C1 segment of cervical spinal cord (tissue), 14 donors: ENCODE data around the gene MRPL1.
"Not testable (repeated sequence)": the region's sequence is repeated elsewhere in the genome, so short reads cannot be mapped to it uniquely, and the experiment has no call there.

ENCODE experiments used
- DNase-seq, 14 donors: peaks; one replicate each; lab custom pipeline; 2025; lab: John Stamatoyannopoulos, UW

MRPL1 gene

DNA sequence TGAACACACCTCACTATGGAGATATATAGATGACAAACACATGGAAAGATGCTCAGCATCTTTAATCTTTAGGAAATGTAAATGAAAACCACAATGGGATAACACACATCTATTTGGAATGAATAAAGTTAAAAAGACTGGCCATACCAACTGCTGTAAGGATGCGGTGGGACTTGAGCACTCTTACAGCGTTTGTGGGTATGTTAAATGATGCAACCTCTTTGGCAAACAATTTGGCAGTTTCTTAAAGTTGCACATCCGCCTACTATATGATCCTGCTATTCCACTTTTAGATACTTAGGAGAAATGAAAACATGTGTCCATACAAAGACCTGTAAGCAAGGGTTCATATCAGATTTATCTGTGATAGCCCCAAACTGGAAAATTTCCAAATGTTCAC lies 50.7 kb downstream of the MRPL1 start:
- no peak for DNase-seq

- DNase-seq: no peak
Observed at GRCh38 chr4:77917075-77917474, 54.4 kb downstream of the MRPL1 start.

- DNase-seq: no peak
Observed at GRCh38 chr4:77917601-77918000, 55.0 kb downstream of the MRPL1 start.

DNA sequence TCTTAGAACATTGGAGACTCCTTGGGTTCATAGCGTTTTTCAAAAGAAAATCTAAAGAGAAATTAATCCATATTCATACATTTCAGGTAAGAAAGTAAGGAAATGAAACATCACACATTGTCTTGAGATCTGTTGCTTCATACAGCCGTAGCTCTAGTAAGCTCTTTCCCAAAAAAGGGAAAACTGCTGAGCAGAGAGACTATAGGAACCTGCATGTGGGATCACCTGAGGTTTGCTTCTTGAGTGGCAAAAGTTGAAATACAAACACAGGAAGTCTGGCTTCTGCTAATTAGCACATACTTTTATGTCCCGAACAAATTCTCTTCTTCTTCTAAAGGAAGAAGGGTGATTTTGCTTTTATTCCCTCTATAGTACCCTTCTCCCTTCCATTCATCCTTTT lies 57.7 kb downstream of the MRPL1 start:
- DNase-seq: no peak

DNA sequence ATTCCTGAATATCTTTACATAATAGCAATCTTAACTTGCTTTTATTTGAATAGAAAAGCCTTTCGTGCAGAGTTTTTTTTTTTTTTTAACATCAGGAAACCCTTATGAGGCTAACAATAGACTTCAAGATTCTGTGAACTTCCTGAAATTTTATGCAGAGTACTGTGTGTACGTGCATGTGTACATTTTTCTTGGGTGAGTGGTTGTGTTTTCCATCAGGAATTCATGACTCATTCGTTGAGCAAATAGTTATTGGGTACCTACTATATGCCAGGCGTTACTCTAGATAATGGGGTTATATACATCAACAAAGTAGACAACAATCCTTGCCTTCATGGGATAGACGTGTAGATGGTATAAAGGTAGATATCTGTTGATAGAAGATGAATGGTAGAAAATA lies 59.1 kb downstream of the MRPL1 start:
- DNase-seq: no peak

DNA sequence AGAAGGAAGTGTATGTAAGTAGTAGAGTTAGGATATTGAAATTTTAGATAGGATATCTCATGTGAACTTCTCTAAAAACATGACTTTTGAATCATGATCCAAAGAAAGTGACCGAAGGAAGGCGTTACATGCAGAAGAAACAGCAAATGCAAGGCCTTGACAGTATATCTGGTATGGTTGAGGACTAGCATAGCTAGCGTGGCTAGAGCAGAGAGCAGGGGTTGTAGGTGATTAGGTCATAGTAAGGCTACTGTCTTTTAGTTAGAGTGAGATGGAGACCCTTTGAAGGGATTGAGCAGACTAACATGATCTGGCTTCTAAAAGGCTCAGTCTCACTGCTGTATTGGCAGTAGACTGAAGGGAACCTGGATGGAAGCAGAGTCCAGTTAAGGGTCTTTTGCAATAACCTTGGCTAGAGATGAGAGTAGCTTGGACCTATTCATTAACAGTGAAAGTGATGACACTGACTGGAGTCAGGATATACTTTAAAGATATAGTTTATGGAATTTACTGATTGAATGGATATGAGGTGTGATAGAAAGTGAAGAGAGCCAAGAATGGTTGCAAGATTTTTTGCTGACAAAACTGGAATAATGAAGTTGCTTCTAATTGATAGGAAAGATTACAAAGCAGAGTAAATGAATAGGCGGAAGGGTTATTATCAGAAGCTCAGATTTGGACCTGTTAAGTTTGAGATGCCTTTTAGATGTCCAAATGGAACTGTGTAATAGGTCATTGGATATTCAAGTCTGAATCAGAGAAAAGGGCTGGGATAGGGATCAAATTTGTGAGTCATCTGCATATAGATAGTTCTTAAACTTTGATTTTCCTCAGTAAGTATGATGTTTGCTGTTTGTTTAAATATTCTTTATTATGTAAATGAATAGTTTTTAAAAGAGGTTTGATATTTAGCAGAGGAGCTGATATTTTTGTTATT lies 59.8 kb downstream of the MRPL1 start:
- DNase-seq: no peak

GRCh38 chr4:77927991-77928925 lies 65.6 kb downstream of the MRPL1 start:
- DNase-seq: no peak

GRCh38 chr4:77930154-77930639 lies 67.6 kb downstream of the MRPL1 start:
- no peak for DNase-seq

DNA sequence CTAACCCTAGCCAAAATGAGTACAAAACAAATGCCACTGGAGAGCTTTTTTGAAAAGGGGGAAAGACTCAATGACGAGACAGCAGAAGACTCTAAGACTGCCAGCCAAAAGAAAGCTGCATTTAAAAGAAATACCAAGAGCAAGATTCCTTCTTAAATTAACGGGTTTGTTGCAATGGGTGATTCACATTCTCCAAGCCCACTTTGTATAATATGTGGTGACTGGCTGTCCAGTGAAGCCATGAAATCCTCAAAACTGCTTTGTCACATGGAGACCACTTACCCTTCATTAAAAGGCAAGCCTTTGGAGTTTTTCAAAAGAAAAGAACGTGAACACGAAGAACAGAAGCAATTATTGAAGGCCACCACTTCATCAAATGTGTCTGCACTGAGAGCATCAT lies 68.2 kb downstream of the MRPL1 start:
- DNase-seq: peak in 1 of 14 donors; percentile 31

GRCh38 chr4:77931452-77932135 lies 69.0 kb downstream of the MRPL1 start:
- DNase-seq: no peak

DNA sequence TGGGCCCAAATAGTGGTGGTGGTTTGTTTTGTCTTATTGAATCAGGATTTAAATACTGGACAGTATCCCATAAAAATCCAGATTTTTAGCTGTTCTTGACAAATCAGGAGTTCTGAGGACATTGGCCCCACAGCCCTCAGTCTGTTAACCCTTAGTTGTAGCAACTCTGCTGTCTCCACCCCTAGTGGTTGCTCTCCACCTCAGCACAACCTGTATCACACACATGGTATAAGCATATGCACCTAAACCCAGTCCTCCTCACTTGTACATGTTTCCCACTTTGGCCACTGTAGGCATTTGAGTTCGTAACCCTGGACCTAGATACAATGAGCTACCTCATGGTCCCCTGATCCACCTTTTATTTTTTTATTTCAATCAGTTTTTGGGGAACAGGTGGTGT lies 75.9 kb downstream of the MRPL1 start:
- DNase-seq: no peak

- DNase-seq: not testable (repeated sequence)
Observed at GRCh38 chr4:77945929-77946328, 83.3 kb downstream of the MRPL1 start.

DNA sequence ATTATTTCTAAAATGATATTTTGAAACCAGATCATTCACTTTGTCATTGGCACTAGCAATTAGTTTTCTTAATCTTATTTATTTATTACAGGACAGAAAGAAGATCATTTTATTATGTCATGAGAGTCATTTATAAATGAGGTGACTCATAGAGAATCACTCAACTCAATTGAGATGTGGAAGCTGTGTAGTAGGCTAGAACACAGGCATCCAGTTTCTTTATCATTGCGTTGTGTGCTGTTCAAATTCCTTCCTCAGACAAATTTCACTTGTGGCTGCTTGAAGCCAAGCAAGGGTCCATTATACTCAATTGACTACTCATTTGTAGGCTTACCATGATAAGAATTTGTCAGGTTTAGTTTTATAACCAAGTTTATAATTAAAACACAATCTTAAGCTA lies 87.6 kb downstream of the MRPL1 start:
- DNase-seq: no peak

DNA sequence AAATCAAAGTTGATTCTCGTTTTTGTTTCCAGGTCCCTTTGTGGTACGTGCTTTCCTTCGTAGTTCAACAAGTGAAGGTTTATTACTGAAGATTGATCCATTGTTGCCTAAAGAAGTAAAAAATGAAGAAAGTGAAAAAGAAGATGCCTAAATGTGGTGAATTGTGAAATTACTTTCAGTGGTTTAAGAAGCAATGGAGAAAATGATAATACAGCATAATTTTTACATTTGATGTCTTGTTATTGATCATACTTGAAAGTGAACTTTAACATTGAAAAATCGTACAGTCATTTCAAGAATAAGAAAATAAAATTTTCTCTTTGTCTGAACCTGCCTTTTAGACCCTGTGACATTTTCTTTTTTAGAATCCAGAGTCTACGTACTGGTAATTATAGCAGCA lies 89.8 kb downstream of the MRPL1 start:
- no peak for DNase-seq

GRCh38 chr4:77954690-77955089 lies 92.1 kb downstream of the MRPL1 start:
- no peak for DNase-seq

DNA sequence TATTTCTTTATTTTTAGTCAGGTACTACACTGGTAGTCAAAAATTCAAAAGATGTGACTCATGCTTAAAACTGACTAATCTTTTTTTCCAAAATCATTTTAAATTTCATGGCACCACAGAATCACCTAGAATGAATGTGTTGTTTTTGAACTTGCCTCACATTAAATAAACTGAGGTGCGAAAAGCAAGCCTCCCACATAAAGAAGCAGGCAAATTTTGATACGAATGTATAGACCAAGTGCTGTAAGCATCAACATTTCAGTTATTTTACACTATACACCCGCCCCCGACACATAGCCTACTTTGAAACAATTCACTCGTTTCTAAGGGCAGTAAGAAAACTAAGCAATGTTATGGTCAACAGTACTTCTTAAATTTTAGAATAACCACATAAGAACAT lies 94.3 kb downstream of the MRPL1 start:
- no peak for DNase-seq

DNA sequence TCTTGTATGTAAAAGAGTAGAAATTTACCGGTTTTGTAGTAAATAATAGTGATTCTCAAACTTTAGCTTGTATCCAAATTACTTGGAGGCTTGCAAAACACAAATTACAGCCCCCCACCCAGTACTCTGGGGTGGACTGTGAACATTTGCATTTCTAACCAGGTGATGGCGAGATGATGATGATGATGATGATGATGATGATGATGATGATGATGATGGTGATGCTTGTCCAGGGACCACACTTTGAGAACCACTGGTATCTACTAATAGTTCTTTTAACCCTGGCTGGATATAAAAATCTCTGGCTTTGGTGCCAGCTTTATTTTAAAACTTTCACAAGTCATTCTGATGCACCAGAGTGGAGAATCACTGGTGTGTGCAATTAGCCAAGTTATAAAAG lies 96.3 kb downstream of the MRPL1 start:
- DNase-seq: no peak

- DNase-seq: no peak
Observed at GRCh38 chr4:77959566-77960338, 97.1 kb downstream of the MRPL1 start.

DNA sequence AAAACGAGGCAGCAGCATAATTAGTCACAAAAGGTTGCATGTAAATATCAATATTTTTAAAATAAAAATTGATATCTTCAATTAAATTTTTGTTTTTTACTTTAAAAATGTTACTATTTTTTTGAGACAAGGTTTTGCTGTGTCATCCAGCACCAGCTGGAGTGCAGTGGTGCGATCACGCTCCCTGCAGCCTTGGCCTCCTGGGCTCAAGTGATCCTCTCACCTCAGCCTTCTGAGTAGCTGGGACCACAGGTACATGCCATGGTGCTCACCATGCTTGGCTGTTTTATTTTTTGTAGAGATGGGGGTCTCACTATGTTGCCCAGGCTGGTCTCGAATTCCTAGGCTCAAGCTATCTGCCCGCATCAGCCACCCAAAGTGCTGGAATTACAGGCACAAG lies 97.7 kb downstream of the MRPL1 start:
- DNase-seq: no peak

DNA sequence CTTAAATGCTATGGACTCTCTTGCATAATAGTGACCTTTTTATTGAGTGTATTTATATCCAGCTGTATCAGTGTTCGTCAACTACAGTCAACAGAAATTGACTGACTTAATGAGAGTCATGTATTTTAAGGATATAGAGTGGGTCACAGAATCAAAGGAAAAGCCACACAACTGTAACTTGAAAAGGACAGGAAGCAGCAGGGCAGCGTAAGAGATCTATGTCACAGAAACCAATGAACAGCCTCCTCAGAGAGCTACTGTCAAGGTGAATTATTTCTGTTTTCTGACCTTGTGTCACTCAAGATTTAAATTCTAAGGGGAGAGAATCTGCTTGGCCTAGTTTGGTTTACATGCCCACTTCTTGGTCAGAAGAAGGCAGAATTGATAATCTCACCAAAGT lies 100.4 kb downstream of the MRPL1 start:
- DNase-seq: no peak

GRCh38 chr4:77973657-77974056 lies 111.0 kb downstream of the MRPL1 start:
- not testable (repeated sequence) for DNase-seq
